NCI-H82 treated with DMSO at 0.1 percent for 48 hours (cell line): Measurements from ENCODE around the gene KDSR.

Experiments
- DNase-seq: peaks from one replicate; lab custom pipeline; 2025; ENCODE audit not compliant: unreplicated experiment; lab: John Stamatoyannopoulos, UW

The KDSR gene

DNA sequence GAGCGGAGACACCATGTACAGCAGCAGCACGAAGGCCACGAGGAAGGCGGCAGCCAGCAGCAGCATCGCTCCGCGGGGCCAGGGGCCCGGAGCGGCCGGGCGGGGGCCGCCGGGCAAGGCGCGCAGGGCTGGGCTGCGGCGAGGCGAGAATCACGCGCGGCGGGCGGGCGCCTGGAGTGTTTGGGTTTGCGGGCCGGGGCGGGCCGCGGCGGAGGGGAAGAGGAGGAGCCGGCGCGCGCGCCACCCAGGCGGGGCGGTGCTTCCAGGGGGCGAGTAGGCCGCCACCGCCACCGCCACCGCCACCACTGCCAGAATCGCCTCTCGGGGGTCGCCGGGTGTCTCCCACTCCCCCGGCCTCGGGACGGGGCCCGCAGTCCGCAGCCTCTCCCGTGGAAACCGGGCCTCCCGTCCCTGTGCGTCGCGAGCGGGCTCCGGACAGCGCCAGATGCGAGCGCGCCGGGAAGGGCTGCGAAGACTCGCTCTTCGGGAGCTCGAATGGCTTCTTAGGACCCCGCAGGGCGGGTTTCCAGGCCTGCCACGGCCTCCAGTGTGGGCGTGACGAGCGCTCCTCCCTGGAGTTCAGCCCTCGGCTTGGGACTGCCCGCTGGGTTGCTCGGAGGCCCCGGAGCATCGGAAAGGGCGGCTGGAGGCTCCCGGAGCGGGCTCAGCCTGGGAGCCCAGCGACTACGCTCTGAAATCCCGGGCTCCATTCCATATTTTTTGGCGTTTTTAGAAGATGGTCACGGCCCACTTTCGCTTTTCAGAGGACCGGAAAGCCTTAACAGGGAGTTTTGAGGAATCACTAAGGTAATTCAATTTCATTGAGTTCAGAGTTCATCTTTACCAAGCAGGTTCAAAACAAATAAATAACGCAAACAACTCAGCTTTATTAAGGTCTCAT is at the start of gene KDSR:
KDSR (minus strand) TSS at position 154 of the 901 bp plus-strand sequence; CDS start at position 66, 88 bp downstream.
- DNase-seq, result peak; percentile 85

GRCh38 chr18:63412953-63413352 is 45.9 kb upstream of the KDSR start:
- DNase-seq, result no peak

GRCh38 chr18:63410792-63411191 is 43.8 kb upstream of the KDSR start:
- no peak for DNase-seq

DNA sequence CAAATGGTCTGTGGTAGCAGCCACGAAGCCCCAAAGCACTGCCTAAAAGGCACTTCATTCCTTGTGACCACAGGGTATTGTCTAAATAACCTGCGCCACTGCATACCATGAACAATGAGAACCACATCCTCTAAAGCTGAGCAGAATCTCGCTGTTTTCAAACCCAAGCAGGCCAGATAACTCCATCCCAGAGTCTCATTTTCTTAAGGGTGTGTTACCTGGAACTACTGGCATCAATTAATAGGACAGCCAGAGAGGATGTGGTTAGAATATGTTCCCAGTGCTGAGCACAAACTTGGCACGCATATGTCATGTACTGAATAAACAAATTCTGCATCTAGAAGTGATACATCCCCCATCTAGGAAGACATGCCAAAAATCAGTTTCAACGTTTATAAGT is 42.3 kb upstream of the KDSR start:
- no peak for DNase-seq

- no peak for DNase-seq
These were observed 40.7 kb upstream of the KDSR start for GRCh38 chr18:63407734-63408133.

DNA sequence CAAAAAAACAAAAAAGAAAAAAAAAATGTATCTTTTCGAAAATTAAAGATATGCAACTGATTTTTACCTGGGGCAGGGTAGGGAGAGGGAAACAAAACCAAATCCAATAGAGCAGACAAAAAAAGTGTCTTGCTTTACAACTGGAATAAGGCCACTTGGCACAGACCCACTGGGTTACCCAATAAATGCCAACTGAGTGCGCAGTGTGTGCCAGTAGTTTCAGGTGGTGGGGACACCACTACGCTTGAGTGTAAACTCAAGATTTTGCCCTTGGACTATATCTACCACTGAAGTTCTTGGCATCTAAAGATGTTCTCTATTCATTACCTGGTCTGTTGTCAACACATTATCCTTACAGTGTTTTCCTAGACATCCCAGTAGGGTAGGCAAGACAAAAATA is 39.0 kb upstream of the KDSR start:
- DNase-seq, result no peak

GRCh38 chr18:63402246-63403162 is 35.5 kb upstream of the KDSR start:
- no peak for DNase-seq

DNA sequence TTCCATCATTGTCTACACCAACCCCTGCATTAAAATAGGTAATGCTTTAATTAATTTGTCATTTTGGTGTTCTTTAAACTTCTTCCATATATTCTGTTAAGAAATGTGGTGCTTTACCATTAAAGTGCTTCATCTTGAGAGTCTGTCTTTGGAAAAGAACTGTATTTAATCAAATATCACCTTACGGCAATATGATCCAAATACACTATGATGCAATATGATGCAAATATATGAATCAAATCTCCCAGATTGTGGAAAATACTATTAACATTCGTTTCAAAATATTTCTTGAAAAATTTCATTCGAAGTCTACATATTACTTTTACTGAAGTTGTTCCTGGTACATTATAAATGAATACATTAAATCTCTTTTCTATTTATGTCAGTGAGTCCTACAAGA is 32.3 kb upstream of the KDSR start:
- DNase-seq, result no peak

GRCh38 chr18:63397349-63397748 is 30.3 kb upstream of the KDSR start:
- no peak for DNase-seq

GRCh38 chr18:63395503-63395902 is 28.5 kb upstream of the KDSR start:
- DNase-seq, result no peak

DNA sequence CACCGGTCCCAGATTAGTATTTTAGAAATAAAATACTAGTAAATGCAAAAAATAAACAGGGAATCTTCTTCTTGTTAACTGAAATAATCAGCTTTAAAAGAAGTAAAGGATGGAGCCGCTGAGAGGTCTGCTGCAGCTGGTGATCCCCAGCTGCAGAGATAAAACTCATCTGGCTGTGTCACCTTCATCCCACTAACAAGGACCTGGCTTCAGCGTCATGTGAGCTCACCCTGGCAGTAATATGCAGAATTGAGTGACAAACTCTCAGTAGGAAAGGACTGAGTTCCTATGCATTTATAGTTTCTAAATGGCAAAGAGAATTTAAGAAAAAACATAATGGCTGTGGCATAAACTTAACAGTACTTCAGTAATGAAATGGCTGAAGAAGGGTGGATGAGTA is 27.9 kb upstream of the KDSR start:
- no peak for DNase-seq

- no peak for DNase-seq
These were observed 20.9 kb upstream of the KDSR start for GRCh38 chr18:63387861-63388260.

DNA sequence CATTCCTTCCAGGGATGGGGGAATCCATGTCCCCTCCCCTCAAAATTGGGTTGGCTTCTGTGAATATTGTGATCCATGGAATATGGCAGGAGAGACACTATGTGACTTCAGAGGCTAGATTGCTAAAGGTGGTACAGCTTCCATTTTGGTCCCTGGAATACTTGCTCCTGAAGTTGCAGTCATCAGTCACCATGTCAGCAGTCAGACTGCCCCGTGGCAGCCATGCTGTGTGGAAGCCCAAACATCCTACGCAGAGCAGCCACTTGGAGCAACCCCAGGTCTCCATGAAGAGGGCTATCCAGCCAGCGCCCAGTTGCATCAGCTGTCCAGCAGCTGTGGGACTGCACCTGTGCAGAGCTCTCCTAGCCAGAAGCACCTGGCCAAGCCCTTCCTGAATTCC is 15.8 kb upstream of the KDSR start:
- DNase-seq, result no peak

DNA sequence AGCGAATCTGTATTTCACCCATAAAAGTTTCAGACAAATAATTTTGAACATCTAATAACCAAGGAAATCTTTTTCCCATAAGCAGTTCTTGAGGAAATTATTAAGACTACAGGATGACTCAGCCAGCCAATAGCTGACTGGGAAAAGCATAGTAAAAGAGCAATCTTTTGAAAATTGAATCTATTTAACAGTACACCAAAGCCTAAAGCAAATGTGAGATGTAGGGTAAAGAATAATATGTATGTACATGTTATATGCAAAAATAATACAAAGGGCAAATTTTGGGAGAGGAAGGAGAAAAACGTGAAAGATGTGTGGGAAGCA is 12.6 kb upstream of the KDSR start:
- DNase-seq, result no peak

DNA sequence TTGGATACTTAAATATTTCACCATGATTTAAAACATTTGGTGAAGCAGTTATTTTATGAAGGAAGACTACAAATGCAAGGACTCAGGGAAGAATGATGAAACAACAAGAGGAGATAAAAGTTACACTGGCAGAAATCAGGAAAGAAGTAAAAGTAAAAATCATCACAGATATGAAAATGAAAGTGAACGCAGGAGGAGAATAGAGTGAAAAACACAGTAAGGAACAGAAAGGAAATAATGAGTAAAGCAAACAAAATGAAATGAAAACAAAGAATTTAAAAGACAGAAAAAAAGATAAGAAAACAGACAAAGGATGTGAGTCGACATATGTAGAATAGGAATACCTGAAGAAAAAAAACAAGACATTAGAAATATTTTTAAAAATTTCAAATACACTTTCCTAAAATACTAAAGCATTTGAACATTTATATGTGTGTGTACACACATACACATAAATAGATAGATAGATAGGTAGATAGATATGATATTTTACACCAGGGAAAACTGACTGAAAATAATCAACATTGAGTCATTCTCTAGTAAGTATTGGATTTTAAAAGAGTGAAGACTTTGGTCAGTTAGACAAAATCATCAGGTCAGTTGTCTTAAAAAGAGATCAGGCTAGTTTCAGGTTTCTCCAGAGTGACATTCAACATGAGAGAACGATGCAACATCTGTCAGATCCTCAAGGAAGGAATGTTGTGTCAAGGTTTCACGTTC is 12.1 kb upstream of the KDSR start:
- no peak for DNase-seq

- no peak for DNase-seq
These were observed 10.4 kb upstream of the KDSR start for GRCh38 chr18:63377275-63377980.

DNA sequence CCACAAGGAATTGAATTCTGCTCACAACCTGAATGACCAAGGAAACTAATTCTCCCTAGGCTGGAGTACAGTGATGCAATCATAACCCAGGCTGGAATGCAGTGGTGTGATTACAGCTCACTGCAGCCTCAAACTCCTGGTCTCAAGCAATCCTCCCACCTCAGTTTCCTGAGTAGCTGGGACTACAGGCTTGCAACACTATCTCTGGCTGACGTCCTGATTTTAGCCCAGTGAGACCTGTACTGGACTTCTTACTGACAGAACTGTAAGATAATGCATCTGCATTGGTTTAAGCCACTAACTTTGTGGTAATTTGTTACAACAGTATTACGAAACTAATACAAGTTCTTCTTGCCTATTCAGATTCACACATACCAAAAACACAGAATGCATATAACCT is 9.5 kb upstream of the KDSR start:
- no peak for DNase-seq

DNA sequence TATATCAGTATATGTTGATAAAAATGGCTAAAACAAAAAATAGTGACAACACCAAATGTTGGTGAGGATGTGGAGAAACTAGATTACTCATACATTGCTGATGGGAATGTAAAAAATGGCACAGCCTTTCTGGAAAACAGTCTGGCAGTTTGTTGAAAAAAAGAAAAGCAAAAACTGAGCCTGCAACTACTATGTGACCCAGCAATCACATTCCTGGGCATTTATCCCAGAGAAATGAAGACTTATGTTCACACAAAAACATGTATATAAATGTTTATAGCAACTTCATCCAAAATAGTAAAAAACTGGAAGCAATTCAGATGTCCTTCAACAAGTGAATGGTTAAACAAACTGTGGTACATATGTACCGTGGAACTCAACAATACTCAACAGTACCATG is 7.5 kb upstream of the KDSR start:
- no peak for DNase-seq

- DNase-seq, result no peak
These were observed 6.2 kb upstream of the KDSR start for GRCh38 chr18:63373161-63373560.

DNA sequence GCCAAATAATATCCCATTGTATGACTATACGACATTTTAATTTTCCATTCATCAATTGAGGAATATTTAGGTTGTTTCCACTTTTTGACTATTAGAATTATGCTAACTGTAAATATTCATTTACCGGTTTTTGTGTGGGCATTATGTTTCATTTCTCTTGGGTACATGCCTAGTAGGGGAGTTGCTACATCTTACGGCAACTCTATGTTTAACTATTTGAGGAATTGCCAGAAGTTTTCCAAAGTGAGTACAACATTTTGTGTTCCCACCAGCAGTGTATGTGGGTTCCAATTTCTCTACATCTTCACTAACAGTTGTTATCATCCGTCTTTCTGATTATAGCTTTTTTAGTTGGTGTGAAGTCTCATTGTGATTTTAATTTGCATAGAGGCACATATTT is 1.6 kb upstream of the KDSR start:
- no peak for DNase-seq
